HG02981 (cell line): ENCODE results near the gene MEPCE.

Experiments
- ATAC-seq: cut with Tn5 transposase; IDR thresholded peaks from one replicate; pipeline ENCODE4 v1.9.1; 2021; ENCODE audit warnings: mild to moderate bottlenecking, moderate library complexity; ENCODE audit not compliant: unreplicated experiment

MEPCE gene

DNA sequence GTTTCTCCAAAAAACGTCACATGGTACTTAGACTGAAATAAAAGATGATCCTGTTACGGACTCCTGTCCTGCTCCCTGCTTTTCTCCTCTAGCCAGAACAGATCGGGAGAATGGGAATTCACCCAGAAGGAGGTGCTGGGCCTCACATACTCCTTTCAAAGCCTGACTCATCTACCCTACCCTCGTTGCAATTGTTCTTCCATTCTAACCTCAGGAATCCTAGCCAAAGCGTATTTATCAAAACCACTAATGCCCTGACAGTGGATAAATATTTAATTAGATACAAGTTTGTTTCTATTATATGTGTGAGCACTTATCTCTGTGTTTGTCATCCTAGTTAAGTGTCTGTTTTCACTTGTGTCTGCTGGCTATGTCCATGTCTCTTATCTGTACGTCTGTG is 22.9 kb upstream of the MEPCE start:
- ATAC-seq, result no peak

DNA sequence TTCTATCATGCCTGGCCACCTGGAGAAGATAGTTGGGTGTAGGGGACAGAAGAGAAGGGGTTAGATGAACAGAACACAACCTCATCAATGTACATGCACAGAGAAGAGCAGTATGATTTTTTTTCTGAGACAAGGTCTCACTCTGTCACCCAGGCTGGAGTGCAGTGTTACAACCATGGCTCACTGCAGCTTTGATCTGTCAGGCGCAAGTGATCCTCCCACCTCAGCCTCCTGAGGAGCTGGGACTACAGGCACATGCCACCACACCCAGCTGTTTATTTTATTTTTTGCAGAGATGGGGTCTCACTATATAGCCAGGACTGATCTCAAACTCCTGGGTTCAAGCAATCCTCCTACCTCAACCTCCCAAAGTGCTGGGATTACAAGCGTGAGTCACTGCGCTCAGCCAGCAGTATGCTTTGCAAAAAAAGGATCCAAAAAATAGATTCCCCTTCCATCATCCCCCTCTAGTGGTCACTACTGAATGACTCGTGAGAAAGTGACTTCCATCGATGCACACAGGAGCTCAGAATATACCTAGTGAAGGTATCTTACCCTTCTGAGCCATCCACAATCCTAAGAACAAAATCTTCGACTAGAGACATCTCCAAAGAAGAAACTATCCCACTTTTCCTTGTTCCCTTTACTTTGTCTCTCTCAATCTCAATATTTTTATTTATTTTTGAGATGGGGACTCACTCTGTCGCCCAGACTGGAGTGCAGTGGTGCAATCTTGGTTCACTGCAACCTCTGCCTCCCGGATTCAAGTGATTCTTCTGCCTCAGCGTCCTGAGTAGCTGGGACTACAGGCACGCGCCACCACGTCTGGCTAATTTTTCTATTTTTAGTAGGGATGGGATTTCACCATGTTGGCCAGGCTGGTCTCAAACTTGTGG is 22.1 kb upstream of the MEPCE start:
- ATAC-seq, result no peak

DNA sequence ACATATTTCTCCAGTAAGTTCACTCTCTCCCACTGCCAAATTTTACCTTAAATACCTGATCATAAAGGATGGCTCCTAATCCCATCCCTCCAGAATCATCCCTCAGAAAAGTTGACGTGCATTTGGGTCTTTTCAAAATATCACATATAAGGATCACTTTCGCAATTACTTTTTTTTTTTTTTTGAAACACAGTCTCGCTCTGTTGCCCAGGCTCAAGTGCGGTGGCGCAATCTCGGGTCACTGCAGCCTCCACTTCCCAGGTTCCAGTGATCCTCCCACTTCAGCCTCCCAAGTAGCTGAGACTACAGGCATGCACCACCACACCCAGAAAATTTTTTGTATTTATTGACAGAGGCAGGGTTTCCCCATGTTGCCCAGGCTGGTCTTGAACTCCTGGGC is 18.5 kb upstream of the MEPCE start:
- ATAC-seq, result no peak

DNA sequence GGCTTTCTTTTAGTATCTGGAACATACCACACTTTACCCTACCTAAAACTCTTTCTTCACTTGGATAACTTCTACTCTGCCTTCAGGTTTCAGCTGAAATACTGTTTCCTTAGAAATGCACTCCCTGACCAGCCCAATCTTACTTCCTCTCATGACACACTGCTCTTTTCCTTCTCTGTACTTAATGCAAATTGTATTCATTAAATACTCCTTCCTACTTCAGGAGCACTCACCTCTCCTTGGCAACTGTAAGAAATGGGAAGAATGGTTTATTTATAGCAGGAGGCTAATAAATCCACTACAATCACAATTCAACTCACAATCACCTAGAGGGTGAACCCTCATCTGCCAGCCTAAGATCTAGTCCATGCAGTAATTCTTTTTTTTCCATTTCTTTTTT is 16.3 kb upstream of the MEPCE start:
- no peak for ATAC-seq

DNA sequence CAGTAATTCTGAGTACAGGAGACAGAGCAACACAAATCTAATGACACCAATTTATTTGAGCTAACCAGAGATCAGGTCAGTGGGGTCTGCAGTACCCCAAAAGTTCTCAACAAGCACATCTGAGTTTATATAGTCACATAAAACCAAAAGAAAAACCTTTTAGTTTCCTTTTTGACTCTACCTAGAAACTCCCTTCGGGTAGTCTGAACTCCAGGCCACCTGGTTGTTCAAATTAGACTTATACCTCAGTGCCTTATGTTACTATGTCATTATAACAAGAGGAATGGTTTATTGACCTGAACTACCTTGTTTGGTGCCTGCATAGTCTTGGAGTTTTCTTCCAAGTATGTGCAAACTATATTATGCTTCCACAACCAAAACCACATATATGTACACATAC is 15.7 kb upstream of the MEPCE start:
- no peak for ATAC-seq

DNA sequence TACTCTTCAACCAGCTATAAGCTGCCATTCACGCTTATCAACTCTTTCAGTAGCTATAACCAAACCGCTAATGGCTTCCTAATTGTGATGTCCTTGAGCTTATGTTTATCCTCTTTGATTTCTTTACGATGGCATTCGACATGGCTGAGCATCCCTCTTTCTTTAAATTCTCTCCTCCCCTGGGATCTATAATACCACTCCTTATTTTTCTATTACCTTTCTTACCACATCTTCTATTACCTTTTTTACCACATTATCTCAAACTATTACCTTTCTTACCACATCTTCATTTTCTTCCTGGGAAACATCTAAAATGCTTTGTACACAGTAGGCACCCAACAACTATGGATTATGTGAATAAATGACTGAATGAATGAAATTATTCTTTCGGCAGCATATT is 14.2 kb upstream of the MEPCE start:
- ATAC-seq, result no peak

DNA sequence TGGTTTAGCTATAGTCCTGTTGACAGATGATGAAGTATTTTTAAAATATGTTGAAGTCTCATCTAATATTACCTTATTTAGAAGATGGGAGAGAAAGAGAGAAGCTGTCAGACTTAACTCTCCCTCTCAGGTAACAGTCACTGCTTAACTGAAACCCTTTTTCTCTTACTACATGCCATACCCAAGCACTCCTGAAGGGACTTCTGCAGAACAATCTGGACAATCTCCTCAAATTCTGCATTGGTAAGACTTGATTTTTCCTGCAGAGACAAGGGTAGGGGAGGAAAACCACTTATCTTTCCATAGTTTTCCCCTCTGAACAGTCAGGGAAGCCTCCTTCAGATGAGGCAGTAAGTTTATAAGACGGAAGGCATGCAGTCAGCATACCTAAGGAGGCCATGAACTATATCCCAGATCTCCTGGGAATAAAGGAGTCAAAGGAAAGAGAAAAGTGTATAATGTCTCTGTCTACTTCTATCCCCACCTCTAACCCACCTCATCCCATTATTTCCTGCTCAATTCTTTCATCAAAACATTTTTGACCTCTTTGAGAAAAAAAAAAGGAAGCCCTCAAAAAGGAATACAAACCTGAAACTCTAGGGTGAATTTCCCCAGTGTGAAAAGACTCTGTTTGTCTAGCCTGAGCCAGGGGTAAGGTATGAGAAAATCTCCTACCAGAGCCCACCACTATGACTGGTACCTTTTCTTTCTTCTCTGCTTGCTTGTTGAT is 10.5 kb upstream of the MEPCE start:
- no peak for ATAC-seq

DNA sequence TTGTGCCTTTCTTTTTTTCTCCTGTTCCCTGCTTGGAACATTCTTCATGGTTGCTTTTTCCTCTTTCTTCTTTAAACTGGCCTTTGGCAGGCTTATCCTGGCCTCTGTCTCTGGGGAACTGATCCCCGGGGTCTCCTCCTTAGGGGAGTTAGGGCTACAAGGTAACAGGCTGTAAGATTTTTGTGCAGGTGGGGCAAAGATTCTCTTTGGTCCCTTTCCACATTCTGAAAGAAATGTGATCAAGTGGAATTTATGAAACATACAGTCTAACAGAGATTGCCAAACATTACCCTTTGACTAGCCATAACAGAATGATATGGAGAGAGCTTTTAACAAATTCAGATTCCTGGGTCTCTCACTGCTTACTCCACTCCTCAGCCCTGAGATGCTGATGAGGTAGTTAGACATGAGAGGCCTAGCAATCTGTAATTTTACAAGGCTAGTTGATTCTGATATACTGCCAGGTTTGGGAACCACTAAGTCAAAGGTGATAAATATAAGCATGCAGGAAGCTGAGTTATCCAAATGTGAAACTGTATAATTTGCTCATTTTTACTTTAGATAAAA is 9.9 kb upstream of the MEPCE start:
- ATAC-seq, result no peak

DNA sequence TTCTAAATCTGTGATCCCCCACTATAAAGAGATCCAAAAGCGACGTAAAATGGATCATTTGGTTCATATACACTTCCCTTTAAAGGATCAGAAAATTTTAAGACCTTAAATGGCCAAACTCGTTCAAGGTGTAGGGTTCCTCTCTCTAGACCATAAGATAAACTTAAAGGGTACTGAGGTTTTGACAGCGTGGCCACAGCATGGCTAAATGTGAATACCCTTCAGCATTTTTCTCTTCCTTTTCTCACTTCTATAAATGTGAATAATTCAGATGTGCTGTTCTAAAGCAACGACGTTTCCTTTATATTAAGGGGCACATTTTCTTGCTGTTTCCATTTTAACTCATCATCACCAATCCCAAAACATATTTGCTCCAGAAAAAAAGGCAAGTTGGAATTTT is 6.3 kb upstream of the MEPCE start:
- ATAC-seq, result no peak

DNA sequence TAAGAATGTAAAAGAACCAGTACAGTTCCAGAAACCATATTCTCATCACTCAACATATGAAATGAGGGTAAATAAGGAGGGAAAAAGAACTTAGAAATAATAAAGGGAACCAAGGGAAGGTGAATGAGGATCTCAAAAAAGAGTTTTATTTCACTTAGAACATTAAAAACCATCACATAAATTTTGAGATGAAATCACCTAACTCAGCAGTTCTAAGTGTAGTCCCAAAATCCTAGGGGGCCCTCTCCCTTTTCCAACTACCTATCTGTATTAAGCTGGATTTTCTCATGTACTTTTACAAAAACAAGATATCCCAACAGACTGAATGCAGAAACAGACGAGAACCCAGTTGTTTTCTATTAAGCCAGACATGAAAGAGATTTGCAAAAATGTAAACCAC is 4.3 kb upstream of the MEPCE start:
- no peak for ATAC-seq

DNA sequence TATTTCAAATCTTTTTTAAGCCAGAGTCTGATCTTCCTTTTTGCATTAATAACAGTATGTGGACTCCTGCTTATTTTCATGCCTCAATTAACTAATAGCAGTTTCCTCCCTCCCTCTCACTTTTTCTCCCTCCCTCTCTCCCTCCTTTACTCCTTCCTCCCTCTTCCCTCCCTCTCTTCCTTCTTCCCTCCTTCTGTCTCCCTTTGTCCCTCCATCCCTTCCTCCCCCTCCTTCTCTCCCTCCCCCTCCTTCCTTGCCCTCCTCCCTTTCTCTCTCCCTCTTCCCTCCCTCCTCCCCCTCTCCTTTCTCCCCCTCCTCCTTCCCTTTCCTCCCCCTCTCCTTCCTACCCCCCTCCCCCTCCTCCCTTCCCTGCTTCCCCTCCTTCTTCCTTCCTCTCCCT is 3.1 kb upstream of the MEPCE start:
- no peak for ATAC-seq

DNA sequence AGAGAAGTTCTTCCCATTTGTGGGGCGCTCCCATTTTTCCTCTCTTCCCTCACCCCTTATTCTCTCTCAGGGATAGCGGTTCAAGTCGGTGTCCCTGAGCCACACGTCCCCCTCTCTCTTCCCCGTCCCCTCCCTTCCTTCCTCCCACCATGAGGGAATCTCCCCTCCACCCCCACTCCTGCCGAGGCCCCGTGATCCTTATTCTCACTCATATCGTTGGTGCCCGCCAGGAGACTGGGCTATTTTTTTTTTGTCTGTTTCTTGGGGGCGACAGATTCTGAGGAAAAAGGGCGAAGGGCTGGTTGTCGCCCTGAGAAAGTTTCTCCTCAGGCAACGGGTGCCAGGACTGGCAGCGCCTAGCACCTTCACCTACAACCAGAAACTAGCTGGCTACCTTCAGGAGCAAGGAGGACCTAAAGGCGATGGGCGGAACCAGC is 1.9 kb upstream of the MEPCE start:
- ATAC-seq, result no peak

DNA sequence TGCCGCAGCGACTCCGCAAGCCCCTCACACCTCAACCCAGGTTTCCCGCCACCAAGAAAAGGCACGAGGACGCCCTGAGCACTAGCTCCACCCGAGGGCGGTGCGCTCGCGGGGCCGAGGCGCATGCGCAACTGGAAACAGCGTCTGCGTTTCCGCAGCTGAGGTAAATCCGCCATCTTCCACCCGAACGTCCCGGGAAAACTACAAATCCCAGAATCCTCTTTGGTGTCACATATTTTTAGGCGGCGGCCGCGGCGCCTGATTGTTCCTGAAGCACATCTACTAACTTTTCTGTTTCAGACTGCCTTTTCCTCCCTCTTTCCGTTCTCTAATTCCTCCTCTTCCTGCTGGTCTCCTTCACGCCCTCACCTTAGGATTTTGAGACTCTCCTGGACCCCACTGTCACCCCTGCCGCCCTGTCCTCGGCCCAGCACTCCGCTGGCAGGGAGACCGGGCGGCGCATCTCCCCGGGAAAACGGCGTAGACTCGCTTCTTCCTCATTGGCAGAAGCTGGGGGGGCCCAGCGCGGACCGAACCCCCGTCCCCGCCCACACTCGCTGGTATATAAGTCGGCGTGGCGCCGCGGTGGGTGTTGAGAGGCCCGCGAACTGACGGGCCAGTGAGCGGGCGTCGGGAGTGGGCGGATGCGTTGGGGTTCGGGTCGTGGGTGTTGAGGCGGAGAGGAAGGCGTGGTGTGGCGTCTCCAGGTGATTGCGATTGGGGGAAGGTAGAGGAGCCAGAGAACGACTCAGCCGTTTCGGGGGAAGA is 1.2 kb upstream of the MEPCE start, which contains the start of gene ZCWPW1:
Gene ZCWPW1 (minus strand): TSS at position 505 of the 768 bp plus-strand sequence. CDS start 8,054 bp downstream, outside the sequence.
- ATAC-seq, result peak; percentile 47

DNA sequence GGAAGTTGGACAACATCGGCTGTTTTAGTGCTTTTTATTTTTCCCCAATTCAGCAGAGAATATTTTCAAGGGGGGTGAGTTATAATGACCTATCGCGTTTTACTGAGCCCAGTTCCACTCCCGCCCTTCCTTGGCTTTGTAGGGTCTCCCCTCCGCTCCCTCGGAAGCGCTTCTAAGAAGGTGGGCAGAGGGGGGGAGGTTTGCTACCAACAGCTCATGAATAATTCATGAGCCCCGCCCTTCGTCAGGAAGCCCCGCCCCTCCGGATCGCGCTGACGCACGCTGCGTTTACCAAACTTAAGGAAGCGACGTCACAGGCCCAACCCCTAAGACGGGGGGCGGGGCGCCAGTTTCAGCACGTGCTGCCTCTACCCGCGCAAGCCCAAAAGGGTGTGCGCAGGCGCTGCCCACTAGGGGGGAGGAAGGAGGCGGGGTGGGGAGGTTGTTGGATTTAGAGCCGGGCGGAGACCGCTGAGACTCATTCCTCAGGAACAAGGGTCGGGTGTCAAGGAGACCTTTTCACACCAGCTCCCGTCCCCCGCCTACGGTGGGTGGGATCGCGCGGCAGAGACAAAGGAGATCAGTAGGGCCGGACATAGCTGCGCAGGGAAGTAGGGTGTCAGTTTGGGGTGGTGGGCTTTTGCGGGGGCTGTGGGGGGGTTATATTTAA is 529 bp upstream of the MEPCE start:
- ATAC-seq, result peak; percentile 39

DNA sequence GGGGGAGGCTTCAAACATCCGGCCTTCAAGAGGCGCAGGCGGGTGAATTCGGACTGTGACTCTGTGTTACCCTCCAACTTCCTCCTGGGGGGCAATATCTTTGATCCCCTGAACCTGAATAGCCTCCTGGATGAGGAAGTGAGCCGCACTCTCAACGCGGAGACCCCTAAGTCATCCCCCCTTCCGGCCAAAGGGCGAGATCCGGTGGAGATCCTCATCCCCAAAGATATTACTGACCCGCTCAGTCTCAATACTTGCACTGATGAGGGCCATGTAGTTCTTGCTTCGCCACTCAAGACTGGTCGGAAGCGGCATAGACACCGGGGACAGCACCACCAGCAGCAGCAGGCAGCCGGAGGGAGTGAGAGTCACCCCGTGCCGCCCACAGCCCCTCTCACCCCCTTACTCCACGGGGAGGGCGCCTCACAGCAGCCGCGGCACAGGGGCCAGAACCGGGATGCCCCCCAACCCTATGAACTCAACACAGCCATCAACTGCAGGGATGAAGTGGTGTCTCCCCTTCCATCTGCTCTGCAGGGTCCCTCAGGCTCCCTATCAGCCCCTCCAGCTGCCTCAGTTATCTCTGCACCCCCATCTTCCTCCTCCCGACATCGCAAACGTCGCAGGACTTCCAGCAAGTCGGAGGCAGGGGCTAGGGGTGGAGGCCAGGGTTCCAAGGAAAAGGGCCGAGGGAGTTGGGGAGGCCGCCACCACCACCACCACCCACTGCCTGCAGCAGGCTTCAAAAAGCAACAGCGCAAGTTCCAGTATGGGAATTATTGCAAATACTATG is 1.1 kb downstream of the MEPCE start:
- ATAC-seq, result no peak

DNA sequence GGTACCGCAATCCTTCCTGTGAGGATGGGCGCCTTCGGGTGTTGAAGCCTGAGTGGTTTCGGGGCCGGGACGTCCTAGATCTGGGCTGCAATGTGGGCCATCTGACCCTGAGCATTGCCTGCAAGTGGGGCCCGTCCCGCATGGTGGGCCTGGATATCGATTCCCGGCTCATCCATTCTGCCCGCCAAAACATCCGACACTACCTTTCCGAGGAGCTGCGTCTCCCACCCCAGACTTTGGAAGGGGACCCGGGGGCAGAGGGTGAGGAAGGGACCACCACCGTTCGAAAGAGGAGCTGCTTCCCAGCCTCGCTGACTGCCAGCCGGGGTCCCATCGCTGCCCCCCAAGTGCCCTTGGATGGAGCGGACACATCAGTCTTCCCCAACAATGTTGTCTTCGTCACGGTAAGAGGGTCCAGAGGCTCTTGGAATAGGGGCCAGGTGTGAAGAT is 1.7 kb downstream of the MEPCE start:
- ATAC-seq, result no peak

DNA sequence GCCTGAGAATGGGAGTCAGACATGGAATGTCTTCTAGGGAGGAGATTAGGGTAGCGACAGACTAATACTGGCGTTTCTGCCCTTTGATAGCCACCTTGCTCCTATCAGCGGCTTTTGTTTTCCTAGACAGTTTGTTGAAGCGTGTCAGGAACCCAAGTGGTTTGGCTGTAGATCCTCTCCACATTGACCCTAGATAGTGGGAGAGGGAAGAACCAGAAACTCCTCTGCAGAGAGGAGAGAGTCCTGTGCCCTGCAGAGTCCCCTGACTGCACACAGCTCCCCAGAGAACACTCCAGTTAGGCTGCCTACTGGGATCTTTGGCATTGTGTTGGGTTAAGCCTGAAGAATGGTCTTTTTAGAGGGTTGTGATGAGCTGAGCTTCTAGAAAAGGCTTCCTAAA is 2.4 kb downstream of the MEPCE start:
- ATAC-seq, result no peak

DNA sequence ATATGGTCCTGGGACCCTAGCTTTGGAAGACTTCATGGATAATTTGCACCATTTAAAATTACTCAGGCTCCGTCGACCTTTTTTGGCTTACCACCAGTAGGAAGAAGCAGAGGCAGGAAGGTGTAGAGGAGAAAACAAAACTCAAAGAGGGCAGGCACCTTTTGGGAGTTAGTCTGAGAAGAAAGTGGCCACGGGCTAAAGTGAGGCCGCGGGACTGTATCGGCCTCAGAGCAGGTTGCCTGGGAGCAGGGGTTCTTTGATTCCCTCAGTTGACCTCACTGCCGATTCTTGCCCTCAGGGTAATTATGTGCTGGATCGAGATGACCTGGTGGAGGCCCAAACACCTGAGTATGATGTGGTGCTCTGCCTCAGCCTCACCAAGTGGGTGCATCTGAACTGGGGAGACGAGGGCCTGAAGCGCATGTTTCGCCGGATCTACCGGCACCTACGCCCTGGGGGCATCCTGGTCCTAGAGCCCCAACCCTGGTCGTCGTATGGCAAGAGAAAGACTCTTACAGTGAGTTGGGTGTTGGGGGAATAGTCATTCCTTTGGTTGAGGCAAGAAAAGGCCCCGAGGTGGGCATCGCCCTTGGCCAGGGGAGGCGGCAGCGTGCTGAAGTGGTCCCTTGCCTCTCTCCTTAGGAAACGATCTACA is 3.1 kb downstream of the MEPCE start:
- ATAC-seq, result no peak

DNA sequence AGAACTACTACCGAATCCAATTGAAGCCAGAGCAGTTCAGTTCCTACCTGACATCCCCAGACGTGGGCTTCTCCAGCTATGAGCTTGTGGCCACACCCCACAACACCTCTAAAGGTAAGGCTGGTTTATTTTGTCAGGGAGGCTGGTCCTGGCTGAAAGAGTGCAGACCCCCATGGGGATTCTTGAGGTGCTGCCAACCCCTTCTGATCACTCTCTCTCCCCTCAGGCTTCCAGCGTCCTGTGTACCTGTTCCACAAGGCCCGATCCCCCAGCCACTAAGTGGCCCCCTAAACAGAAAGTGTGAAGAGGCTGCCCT is 3.6 kb downstream of the MEPCE start:
- no peak for ATAC-seq
